Transverse colon (tissue), 4 donors: ENCODE results near the gene AURKA. TPM values are rescaled to one million over a fixed set of nuclear protein-coding genes. Genes with fewer than 3 reads are reported as not detected.

Experiments
- DNase-seq: peaks from one replicate; pipeline ENCODE4 v3.0.0-alpha.2; 2019
- H3K27ac ChIP-seq, 4 donors: fragments of 200-600 bp; sonication (generic); 2 replicates each; pipeline ENCODE4 v1.5.1; 2016 to 2018; ENCODE audit warnings: inconsistent platforms in 4 of 4
- H3K27me3 ChIP-seq: fragments of 200-600 bp; sonication (generic); 2 replicates; pipeline ENCODE4 v1.5.1; 2017; ENCODE audit warnings: inconsistent platforms
- H3K36me3 ChIP-seq, 4 donors: fragments of 200-600 bp; sonication (generic); 2 replicates each; pipeline ENCODE4 v1.5.1; 2017 to 2019; ENCODE audit warnings: inconsistent platforms in 4 of 4
- H3K4me1 ChIP-seq, 4 donors: fragments of 200-600 bp; sonication (generic); 2 replicates each; pipeline ENCODE4 v1.5.1; 2017 to 2020; ENCODE audit warnings: inconsistent platforms in 4 of 4
- H3K4me3 ChIP-seq, 4 donors: fragments of 200-600 bp; sonication (generic); 1 replicate in 1 of 4; 2 replicates in 3 of 4; pipeline versions ENCODE4 v1.5.1 to v1.6.1; 2017 to 2019; ENCODE audit warnings: inconsistent platforms in 4 of 4
- H3K9me3 ChIP-seq, 2 donors: fragments of 200-600 bp; sonication (generic); 2 replicates each; pipeline ENCODE4 v1.5.1; 2017 to 2019; ENCODE audit warnings: inconsistent platforms in 2 of 2
- EP300 ChIP-seq: sonication (generic); formaldehyde crosslinking; IDR thresholded peaks from one replicate; pipeline ENCODE4 v1.6.1; 2017; ENCODE audit warnings: antibody characterized with exemption, low read depth
- POLR2A ChIP-seq: fragments of 450-650 bp; IDR thresholded peaks from one replicate; pipeline ENCODE4 v1.6.1; 2016; ENCODE audit warnings: antibody characterized with exemption, mild to moderate bottlenecking, moderate library complexity
- POLR2AphosphoS5 ChIP-seq, 3 donors: sonication (generic); formaldehyde crosslinking; IDR thresholded peaks; one replicate each; pipeline ENCODE4 v1.6.1; 2016; ENCODE audit warnings: antibody characterized with exemption in 3 of 3
- WGBS, 2 donors: methylation state at CpG; one replicate each; pipeline ENCODE4 v1.1.5; 2018; ENCODE audit warnings: low coverage in 1 of 2; 5-methylcytosine and 5-hydroxymethylcytosine counted together
- in situ Hi-C, 4 donors: fragments of 200-750 bp; cut with MboI; loops; one replicate each; pipeline versions ENCODE4 v1.15.0 to v1.15.1; 2017; ENCODE audit warnings: low sequenced_read_pairs in 3 of 4, low pct_ligation_motif_present in 1 of 4, low pct_unique_long_range_greater_than_20kb in 1 of 4
- intact Hi-C: fragments of 100-400 bp; cut with DNase I; formaldehyde crosslinking; loops from one replicate; pipeline ENCODE4 v1.15.1; 2023; ENCODE audit warnings: low total_unique reads
- total RNA-seq, 4 donors: library from RNA; depleted of rRNA; stranded (reverse); fragments of >200 nt; gene quantifications; one replicate each; pipeline ENCODE4 v1.1.0, GENCODE V29; 2016
- TF ChIP-seq, protein P1 (sequence below), 5 experiments: fragments of 200-600 bp in 3 of 5; fragments of 450-650 bp in 2 of 5; sonication (generic) in 3 of 5; IDR thresholded peaks; 1 replicate in 2 of 5; 2 replicates in 3 of 5; pipeline ENCODE4 v1.5.1; 2016 to 2017; ENCODE audit warnings: antibody characterized with exemption in 5 of 5, inconsistent platforms in 3 of 5, mild to moderate bottlenecking in 2 of 5, moderate library complexity in 1 of 5

The AURKA gene
- total RNA-seq, 4 donors from 2014 or later = 0.75 to 12.4 (median 4.9) TPM

DNA sequence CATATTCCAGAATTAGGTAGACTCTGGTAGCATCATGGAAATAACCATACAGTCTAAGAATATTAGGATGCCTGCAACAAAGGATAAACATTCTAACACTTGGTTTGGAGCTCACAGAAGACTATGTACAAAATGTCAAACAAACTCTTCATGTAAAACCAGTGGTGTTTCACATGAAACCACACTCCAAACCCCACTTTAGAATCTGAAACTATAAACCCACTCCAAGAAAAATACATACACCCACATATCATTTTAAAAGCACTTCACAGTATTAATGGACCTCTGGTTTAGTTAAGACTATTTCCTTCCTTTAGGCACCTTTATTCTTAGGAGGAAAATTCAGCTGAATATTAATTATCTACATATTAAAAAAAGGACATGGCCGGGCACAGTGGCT is 10.5 kb downstream of the AURKA start:
- Histone ChIP-seq H3K27me3 (no peaks in the 10 kb centered on the region), H3K27ac (no peak overlapping the region), H3K9me3 (no peaks in the 10 kb centered on the region), H3K4me3 (no peak overlapping the region), H3K36me3 (peaks cover 0 to 16% (median 3%) of the 10 kb centered on the region in 4 donors), H3K4me1 (no peaks in the 10 kb centered on the region)
- in situ Hi-C loops = no loop called here
- intact Hi-C loops = no loop called here
- no peak for DNase-seq
- 96% methylated on average over 1 of the region's 1 CpG; no CpG with 5 or more reads in 1 of the 2 donors for WGBS, 2 donors
- TF ChIP-seq POLR2A (no peak), POLR2AphosphoS5 (IDR thresholded peaks at IDR 0.05) (no peak), EP300 (no peak)
- TF ChIP-seq, protein P1, sequence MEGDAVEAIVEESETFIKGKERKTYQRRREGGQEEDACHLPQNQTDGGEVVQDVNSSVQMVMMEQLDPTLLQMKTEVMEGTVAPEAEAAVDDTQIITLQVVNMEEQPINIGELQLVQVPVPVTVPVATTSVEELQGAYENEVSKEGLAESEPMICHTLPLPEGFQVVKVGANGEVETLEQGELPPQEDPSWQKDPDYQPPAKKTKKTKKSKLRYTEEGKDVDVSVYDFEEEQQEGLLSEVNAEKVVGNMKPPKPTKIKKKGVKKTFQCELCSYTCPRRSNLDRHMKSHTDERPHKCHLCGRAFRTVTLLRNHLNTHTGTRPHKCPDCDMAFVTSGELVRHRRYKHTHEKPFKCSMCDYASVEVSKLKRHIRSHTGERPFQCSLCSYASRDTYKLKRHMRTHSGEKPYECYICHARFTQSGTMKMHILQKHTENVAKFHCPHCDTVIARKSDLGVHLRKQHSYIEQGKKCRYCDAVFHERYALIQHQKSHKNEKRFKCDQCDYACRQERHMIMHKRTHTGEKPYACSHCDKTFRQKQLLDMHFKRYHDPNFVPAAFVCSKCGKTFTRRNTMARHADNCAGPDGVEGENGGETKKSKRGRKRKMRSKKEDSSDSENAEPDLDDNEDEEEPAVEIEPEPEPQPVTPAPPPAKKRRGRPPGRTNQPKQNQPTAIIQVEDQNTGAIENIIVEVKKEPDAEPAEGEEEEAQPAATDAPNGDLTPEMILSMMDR (IDR thresholded peaks at IDR 0.05) = no peak

DNA sequence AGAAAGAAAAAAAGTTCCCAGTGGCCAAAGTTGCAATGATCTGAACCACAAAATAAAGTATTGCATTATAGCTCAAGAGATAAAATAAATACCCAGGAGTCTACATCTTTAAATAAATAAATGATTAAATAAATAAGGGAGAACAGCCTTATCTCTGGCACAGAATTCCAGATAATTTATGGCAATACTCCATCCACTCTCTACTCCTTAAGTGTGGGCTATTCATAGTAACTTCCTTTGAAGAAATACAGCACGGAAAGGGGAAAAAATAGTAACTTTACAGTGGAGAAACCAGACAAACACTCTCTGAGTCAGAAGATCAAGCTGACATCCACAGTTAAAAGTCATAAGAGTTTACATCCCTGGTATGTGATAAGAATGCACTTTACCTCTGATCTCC is 11.6 kb downstream of the AURKA start:
- Histone ChIP-seq H3K9me3 (no peaks in the 10 kb centered on the region), H3K4me1 (no peaks in the 10 kb centered on the region), H3K4me3 (no peak overlapping the region), H3K27ac (no peak overlapping the region), H3K36me3 (peaks cover 0 to 7% (median 3%) of the 10 kb centered on the region in 4 donors), H3K27me3 (no peaks in the 10 kb centered on the region)
- in situ Hi-C loops = no loop called here
- no peak for TF ChIP-seq POLR2AphosphoS5 (IDR thresholded peaks at IDR 0.05)
- TF ChIP-seq, protein P1 (IDR thresholded peaks at IDR 0.05) = no peak
- no peak for TF ChIP-seq EP300
- no peak for TF ChIP-seq POLR2A
- intact Hi-C loops = no loop called here
- DNase-seq = no peak
- WGBS, 2 donors = 55 to 59% methylated on average over 1 of the region's 1 CpG

DNA sequence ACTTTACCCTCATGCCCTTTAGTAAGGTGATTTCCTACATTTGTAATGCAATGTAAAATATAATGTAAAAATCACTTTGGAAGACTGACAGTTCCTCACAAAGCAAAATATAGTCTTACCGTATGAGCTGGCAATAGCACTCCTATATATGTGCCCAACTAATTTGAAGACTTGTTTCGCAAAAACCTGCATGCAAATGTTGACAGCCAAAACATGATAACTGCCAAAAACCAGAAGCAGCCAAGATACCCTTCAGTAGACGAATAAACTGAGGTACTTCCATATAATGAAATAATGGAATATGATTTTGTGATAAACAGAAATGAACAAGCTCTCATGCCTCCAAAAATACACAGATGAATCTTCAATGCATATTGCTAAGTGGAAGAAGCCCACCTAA is 13.6 kb downstream of the AURKA start:
- H3K27ac ChIP-seq = no peak overlapping the region
- H3K27me3 ChIP-seq = no peaks in the 10 kb centered on the region
- DNase-seq = no peak
- WGBS, 2 donors = 90 to 94% methylated on average over 3 of the region's 3 CpGs
- H3K4me3 ChIP-seq = no peak overlapping the region
- H3K36me3 ChIP-seq = peaks cover 0 to 2% (median 0%) of the 10 kb centered on the region in 4 donors
- TF ChIP-seq POLR2A (no peak), POLR2AphosphoS5 (IDR thresholded peaks at IDR 0.05) (no peak), EP300 (no peak)
- TF ChIP-seq, protein P1 (IDR thresholded peaks at IDR 0.05) = no peak
- in situ Hi-C loops = no loop called here
- intact Hi-C loops = no loop called here
- no peaks in the 10 kb centered on the region for H3K9me3 ChIP-seq
- no peaks in the 10 kb centered on the region for H3K4me1 ChIP-seq

DNA sequence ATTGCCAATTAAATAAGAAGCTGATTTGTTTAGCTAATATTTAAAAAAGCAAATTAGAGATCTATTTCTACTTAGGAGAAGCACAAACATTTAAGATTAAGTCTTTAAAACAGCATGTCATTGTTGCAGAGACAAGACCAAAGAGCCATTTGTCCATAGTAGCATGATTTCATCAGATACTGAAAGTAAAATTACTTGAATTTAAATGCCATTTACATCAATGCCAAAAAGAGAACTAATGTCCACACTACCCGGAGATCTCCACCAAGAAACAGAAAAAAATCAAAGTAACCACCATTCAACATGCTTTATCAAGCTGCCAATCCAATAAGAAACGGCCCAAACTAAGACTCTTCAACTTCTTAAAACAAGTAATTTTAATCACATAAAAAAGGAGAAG is 15.7 kb downstream of the AURKA start:
- no peak overlapping the region for H3K4me3 ChIP-seq
- H3K27ac ChIP-seq = no peak overlapping the region
- 81 to 91% methylated on average over 2 of the region's 2 CpGs for WGBS, 2 donors
- no peaks in the 10 kb centered on the region for H3K4me1 ChIP-seq
- TF ChIP-seq POLR2AphosphoS5 (IDR thresholded peaks at IDR 0.05) (no peak), EP300 (no peak), POLR2A (no peak)
- TF ChIP-seq, protein P1 (IDR thresholded peaks at IDR 0.05) = no peak
- DNase-seq = no peak
- in situ Hi-C loops = no loop called here
- H3K27me3 ChIP-seq = no peaks in the 10 kb centered on the region
- no peaks in the 10 kb centered on the region for H3K9me3 ChIP-seq
- no peaks in the 10 kb centered on the region for H3K36me3 ChIP-seq
- intact Hi-C loops = no loop called here
